Measurements from ENCODE around the gene LRRC4B. TPM values are rescaled to one million over a fixed set of nuclear protein-coding genes. Genes with fewer than 3 reads are reported as not detected.

Gene LRRC4B
- total and polyA plus RNA-seq, 2 of the 8 experiments (the other 6 are each of a cell fraction or from before 2014, with no cell fraction given), result 13.4 to 21.2 TPM

DNA sequence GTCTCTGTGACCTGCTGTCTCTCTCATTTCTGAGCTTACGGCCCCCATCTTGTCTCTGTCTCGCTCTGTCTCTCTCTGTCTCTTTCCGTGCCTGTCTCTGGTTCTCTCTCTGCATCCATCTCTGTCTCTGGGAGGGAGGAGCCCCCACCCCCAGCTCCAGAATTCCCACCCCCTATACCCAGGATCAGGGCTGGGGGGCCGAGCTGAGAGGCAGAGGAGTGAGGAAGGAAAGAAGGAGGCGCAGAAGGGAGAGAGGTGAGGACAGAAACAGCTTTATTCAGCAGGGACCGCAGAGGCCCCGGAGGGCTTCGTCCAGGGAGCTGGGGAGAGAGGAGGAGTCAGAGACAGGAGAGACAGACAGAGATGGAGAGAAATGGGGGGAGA is 71.2 kb downstream of the LRRC4B start:
- Histone ChIP-seq H4K5ac (ENCODE audit: insufficient read length, low read depth, low read length) (no peak overlapping the region), H4K20me1 (replicated peaks in 1 of 2; ENCODE audit: control insufficient read depth in 1 of 2, insufficient read depth in 2 of 2, low read length in 2 of 2) (no peaks in the 10 kb centered on the region), H3K4ac (replicated peaks; ENCODE audit: insufficient read length, low read depth, low read length) (no peak overlapping the region), H2BK15ac (ENCODE audit: low read length) (no peak overlapping the region), H2AFZ (ENCODE audit: low read length) (no peak overlapping the region), H3K18ac (ENCODE audit: extremely low read depth, low read length) (no peak overlapping the region), H3K79me1 (ENCODE audit: low read depth, low read length) (no peaks in the 10 kb centered on the region), H3K4me1 (replicated peaks in 1 of 4; ENCODE audit: control insufficient read depth in 3 of 4, insufficient read depth in 4 of 4, low read length in 3 of 4) (peaks cover 0 to 13% (median 5%) of the 10 kb centered on the region in 4 experiments; a peak in 5 of 7 replicates), H4K8ac (ENCODE audit: extremely low read depth, insufficient read depth, low read length) (no peak overlapping the region), H2BK5ac (ENCODE audit: low read depth, low read length) (no peak overlapping the region; the same call in 1 of the 2 replicates), H4K91ac (replicated peaks; ENCODE audit: insufficient read length, low read length) (no peak overlapping the region), H2BK120ac (replicated peaks; ENCODE audit: low read depth, low read length) (no peak overlapping the region), H3K4me3 (ENCODE audit: extremely low read depth in 1 of 4, insufficient read depth in 2 of 4, low read depth in 3 of 4, low read length in 4 of 4) (no peak overlapping the region), H3K9ac (replicated peaks in 1 of 4; ENCODE audit: extremely low read depth in 1 of 4, low read depth in 3 of 4, low read length in 3 of 4) (no peak overlapping the region), H2BK12ac (ENCODE audit: low read depth, low read length) (no peak overlapping the region), H3K79me2 (ENCODE audit: control insufficient read depth in 1 of 2, insufficient read depth in 2 of 2, low read length in 2 of 2) (no peaks in the 10 kb centered on the region), H3K23me2 (ENCODE audit: low read depth, low read length) (peaks cover 3% of the 10 kb centered on the region; the same call in 1 of the 2 replicates), H3K36me3 (ENCODE audit: control insufficient read depth in 2 of 4, insufficient read depth in 4 of 4, low read length in 3 of 4) (no peaks in the 10 kb centered on the region), H3K14ac (ENCODE audit: insufficient read length) (no peak overlapping the region), H3K27me3 (replicated peaks in 1 of 4; ENCODE audit: control insufficient read depth in 3 of 4, extremely low read depth in 1 of 4, insufficient read depth in 3 of 4, low read length in 3 of 4) (peaks cover 6 to 61% (median 56%) of the 10 kb centered on the region in 4 experiments), H3K23ac (ENCODE audit: insufficient read length) (no peak overlapping the region), H2BK20ac (ENCODE audit: low read length) (no peak overlapping the region), H3K4me2 (ENCODE audit: insufficient read depth in 1 of 2, low read depth in 2 of 2, low read length in 2 of 2) (no peak overlapping the region), H2AK5ac (ENCODE audit: low read depth, low read length) (no peak overlapping the region), H3K27ac (ENCODE audit: low read depth, low read length) (no peak overlapping the region), H3K9me3 (ENCODE audit: insufficient read depth in 2 of 2, low read depth in 1 of 2, low read length in 1 of 2) (no peaks in the 10 kb centered on the region), H3K56ac (replicated peaks; ENCODE audit: insufficient read length, low read depth, low read length) (no peak overlapping the region)
- CTCF ChIA-PET (ENCODE audit: partially characterized antibody), result interaction anchor here (0.7 to 2.5 kb wide), 5 partner anchors 9 to 249 kb away, joined by 3 to 12 read pairs (median 3); no protein-coding TSS in a partner anchor
- DNase-seq (ENCODE audit: low read depth in 1 of 2, low spot score in 2 of 2) (no peak), FAIRE-seq (no peak)
- 78% methylated on average over 8 of the region's 8 CpGs; no CpG with 5 or more reads in 1 of the 2 experiments for WGBS, 2 experiments (ENCODE audit: extremely low coverage in 1 of 2, insufficient coverage in 1 of 2, insufficient read length in 1 of 2, insufficient replicate concordance in 2 of 2, low coverage in 1 of 2, low lambda C conversion rate in 2 of 2, missing lambda C conversion rate in 1 of 2)
- POLR2A ChIA-PET (ENCODE audit: partially characterized antibody), result interaction anchor here (1.0 to 1.9 kb wide), 3 partner anchors 9 to 18 kb away, joined by 3 to 5 read pairs (median 4); no protein-coding TSS in a partner anchor
- TF ChIP-seq RBBP5 (IDR thresholded peaks at IDR 0.05; ENCODE audit: borderline replicate concordance, low read depth, low read length), result no peak
- TF ChIP-seq ASH2L (IDR thresholded peaks at IDR 0.05; ENCODE audit: low read length), result no peak
- TF ChIP-seq SUZ12 (IDR thresholded peaks at IDR 0.05; ENCODE audit: low read length), result no peak
- TF ChIP-seq CTBP2 (IDR thresholded peaks at IDR 0.05; ENCODE audit: borderline replicate concordance, insufficient read depth, insufficient read length, low read length), result no peak
